H1 (cell line): Measurements from ENCODE around the gene NUDT19.

Source experiments
- CBX5 ChIP-seq: fragments of 300-800, 300-1000 bp; sonication (generic); IDR thresholded peaks from 2 replicates; pipeline ENCODE4 v1.7.1; 2016; ENCODE audit warnings: antibody characterized with exemption, low read length, low read depth
- KDM1A ChIP-seq: fragments of 200-600, 300-600 bp; sonication (generic); IDR thresholded peaks from 2 replicates; pipeline ENCODE4 v1.7.1; 2016; ENCODE audit warnings: mild to moderate bottlenecking, low read length, borderline replicate concordance
- POLR2A ChIP-seq, 2 experiments: IDR thresholded peaks; 1 replicate in 1 of 2; 2 replicates in 1 of 2; pipeline ENCODE4 v1.6.1; 2011; ENCODE audit warnings: low read depth in 2 of 2, low read length in 2 of 2, mild to moderate bottlenecking in 2 of 2; ENCODE audit errors: control extremely low read depth in 1 of 2
- RAD21 ChIP-seq, 2 experiments: IDR thresholded peaks in 1 of 2; conservative IDR thresholded peaks in 1 of 2; 2 replicates each; pipeline ENCODE4 v1.6.1; 2011; ENCODE audit warnings: low read depth in 2 of 2, low read length in 2 of 2, improper control_type of control experiment in 1 of 2, inconsistent platforms in 1 of 2, mild to moderate bottlenecking in 1 of 2, moderate library complexity in 1 of 2
- SRF ChIP-seq: IDR thresholded peaks from 2 replicates; pipeline ENCODE4 v1.6.1; 2011; ENCODE audit warnings: mild to moderate bottlenecking, low read depth, low read length, moderate library complexity
- ZNF274 ChIP-seq: IDR thresholded peaks from 2 replicates; pipeline ENCODE4 v1.7.0; 2012; ENCODE audit warnings: low read length, borderline replicate concordance; ENCODE audit errors: extremely low read depth
- TF ChIP-seq, protein P1 (sequence below), 3 experiments: IDR thresholded peaks; 1 replicate in 2 of 3; 2 replicates in 1 of 3; pipeline versions ENCODE4 v1.5.1 to v1.6.1; 2011; ENCODE audit warnings: low read length in 3 of 3, mild to moderate bottlenecking in 3 of 3, inconsistent platforms in 2 of 3, low read depth in 1 of 3, moderate library complexity in 1 of 3; ENCODE audit not compliant: insufficient read depth in 1 of 3; ENCODE audit errors: control extremely low read depth in 1 of 3

DNA sequence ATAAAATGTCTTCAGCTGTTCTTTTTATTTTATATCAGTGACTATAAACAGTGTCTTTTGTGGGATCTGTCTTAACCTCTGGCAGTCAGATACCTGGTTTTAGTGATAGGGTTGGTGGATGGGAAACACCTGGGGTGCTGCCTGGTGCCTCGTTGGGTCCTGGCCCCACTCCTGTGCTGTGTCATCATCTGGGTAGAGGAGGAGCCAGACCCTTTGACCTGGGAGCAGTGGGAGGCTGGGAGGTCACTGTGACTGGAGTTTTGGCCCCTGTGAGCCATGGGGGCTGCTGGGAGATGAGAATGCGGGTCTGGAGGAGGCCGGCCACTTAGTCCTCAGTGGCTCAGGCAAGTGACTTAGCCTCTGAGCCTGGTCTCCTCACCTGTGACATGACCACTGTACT lies 57.3 kb downstream of the NUDT19 start:
- no peak for TF ChIP-seq POLR2A (IDR thresholded peaks at IDR 0.05; ENCODE audit: control extremely low read depth in 1 of 2, low read depth in 2 of 2, low read length in 2 of 2)
- TF ChIP-seq RAD21 (IDR thresholded peaks at IDR 0.05 in 1 of 2, conservative IDR thresholded peaks at IDR 0.05 in 1 of 2; ENCODE audit: low read depth in 2 of 2, low read length in 2 of 2), result no peak
- TF ChIP-seq, protein P1, sequence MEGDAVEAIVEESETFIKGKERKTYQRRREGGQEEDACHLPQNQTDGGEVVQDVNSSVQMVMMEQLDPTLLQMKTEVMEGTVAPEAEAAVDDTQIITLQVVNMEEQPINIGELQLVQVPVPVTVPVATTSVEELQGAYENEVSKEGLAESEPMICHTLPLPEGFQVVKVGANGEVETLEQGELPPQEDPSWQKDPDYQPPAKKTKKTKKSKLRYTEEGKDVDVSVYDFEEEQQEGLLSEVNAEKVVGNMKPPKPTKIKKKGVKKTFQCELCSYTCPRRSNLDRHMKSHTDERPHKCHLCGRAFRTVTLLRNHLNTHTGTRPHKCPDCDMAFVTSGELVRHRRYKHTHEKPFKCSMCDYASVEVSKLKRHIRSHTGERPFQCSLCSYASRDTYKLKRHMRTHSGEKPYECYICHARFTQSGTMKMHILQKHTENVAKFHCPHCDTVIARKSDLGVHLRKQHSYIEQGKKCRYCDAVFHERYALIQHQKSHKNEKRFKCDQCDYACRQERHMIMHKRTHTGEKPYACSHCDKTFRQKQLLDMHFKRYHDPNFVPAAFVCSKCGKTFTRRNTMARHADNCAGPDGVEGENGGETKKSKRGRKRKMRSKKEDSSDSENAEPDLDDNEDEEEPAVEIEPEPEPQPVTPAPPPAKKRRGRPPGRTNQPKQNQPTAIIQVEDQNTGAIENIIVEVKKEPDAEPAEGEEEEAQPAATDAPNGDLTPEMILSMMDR (IDR thresholded peaks at IDR 0.05; ENCODE audit: control extremely low read depth in 1 of 3, insufficient read depth in 1 of 3, low read depth in 1 of 3, low read length in 3 of 3), result no peak
- no peak for TF ChIP-seq ZNF274
- TF ChIP-seq KDM1A, result no peak
- no peak for TF ChIP-seq SRF
- no peak for TF ChIP-seq CBX5
